HG03521 (cell line): ENCODE data around the gene CFI.
"Not testable (repeated sequence)": the region's sequence is repeated elsewhere in the genome, so short reads cannot be mapped to it uniquely, and the experiment has no call there.

Experiments used
- ATAC-seq: cut with Tn5 transposase; IDR thresholded peaks from one replicate; pipeline ENCODE4 v1.9.1; 2021; ENCODE audit warnings: mild to moderate bottlenecking, moderate library complexity; ENCODE audit not compliant: unreplicated experiment

CFI gene

GRCh38 chr4:109801099-109801789, 555 bp downstream of the CFI start:
- no peak for ATAC-seq

- no peak for ATAC-seq
Observed at GRCh38 chr4:109798866-109799265, 2.9 kb downstream of the CFI start.

GRCh38 chr4:109795059-109795458, 6.7 kb downstream of the CFI start:
- no peak for ATAC-seq

- no peak for ATAC-seq
Observed at GRCh38 chr4:109787807-109788206, 14.0 kb downstream of the CFI start.

GRCh38 chr4:109786846-109787245, 15.0 kb downstream of the CFI start:
- no peak for ATAC-seq

- ATAC-seq: not testable (repeated sequence)
Observed at GRCh38 chr4:109782092-109782491, 19.7 kb downstream of the CFI start.

- no peak for ATAC-seq
Observed at GRCh38 chr4:109764789-109765402, 36.9 kb downstream of the CFI start.

GRCh38 chr4:109764376-109764775, 37.4 kb downstream of the CFI start:
- no peak for ATAC-seq

GRCh38 chr4:109760682-109761081, 41.1 kb downstream of the CFI start:
- no peak for ATAC-seq

- ATAC-seq: no peak
Observed at GRCh38 chr4:109755656-109756055, 46.1 kb downstream of the CFI start.

- no peak for ATAC-seq
Observed at GRCh38 chr4:109754093-109754857, 47.5 kb downstream of the CFI start.

- ATAC-seq: no peak
Observed at GRCh38 chr4:109752525-109752924, 49.3 kb downstream of the CFI start.

GRCh38 chr4:109751852-109752251, 49.9 kb downstream of the CFI start:
- ATAC-seq: no peak

GRCh38 chr4:109750652-109751244, 51.1 kb downstream of the CFI start:
- ATAC-seq: no peak

GRCh38 chr4:109749388-109750082, 52.3 kb downstream of the CFI start:
- no peak for ATAC-seq

- ATAC-seq: no peak
Observed at GRCh38 chr4:109748114-109748513, 53.7 kb downstream of the CFI start.

- no peak for ATAC-seq
Observed at GRCh38 chr4:109746728-109747127, 55.1 kb downstream of the CFI start.

- ATAC-seq: no peak
Observed at GRCh38 chr4:109745830-109746229, 56.0 kb downstream of the CFI start.

GRCh38 chr4:109739547-109739946, 62.3 kb downstream of the CFI start:
- ATAC-seq: no peak

- no peak for ATAC-seq
Observed at GRCh38 chr4:109738104-109738872, 63.5 kb downstream of the CFI start.
